Putamen (tissue), 1 donor: ENCODE data around the gene KBTBD12.
A peak's percentile ranks its signal among the peaks of the same experiment; 100 is the strongest.
"Not testable (repeated sequence)": the region's sequence is repeated elsewhere in the genome, so short reads cannot be mapped to it uniquely, and the experiment has no call there.

ENCODE experiments used
- DNase-seq: peaks from one replicate; pipeline ENCODE4 v3.0.0-alpha.2; 2016; ENCODE audit warnings: low spot score

KBTBD12 gene, protein sequence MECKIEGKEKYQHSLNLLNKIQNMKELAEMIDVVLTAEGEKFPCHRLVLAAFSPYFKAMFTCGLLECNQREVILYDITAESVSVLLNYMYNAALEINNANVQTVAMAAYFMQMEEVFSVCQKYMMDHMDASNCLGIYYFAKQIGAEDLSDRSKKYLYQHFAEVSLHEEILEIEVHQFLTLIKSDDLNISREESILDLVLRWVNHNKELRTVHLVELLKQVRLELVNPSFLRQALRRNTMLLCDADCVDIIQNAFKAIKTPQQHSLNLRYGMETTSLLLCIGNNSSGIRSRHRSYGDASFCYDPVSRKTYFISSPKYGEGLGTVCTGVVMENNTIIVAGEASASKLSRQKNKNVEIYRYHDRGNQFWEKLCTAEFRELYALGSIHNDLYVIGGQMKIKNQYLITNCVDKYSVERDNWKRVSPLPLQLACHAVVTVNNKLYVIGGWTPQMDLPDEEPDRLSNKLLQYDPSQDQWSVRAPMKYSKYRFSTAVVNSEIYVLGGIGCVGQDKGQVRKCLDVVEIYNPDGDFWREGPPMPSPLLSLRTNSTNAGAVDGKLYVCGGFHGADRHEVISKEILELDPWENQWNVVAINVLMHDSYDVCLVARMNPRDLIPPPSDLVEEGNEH

DNA sequence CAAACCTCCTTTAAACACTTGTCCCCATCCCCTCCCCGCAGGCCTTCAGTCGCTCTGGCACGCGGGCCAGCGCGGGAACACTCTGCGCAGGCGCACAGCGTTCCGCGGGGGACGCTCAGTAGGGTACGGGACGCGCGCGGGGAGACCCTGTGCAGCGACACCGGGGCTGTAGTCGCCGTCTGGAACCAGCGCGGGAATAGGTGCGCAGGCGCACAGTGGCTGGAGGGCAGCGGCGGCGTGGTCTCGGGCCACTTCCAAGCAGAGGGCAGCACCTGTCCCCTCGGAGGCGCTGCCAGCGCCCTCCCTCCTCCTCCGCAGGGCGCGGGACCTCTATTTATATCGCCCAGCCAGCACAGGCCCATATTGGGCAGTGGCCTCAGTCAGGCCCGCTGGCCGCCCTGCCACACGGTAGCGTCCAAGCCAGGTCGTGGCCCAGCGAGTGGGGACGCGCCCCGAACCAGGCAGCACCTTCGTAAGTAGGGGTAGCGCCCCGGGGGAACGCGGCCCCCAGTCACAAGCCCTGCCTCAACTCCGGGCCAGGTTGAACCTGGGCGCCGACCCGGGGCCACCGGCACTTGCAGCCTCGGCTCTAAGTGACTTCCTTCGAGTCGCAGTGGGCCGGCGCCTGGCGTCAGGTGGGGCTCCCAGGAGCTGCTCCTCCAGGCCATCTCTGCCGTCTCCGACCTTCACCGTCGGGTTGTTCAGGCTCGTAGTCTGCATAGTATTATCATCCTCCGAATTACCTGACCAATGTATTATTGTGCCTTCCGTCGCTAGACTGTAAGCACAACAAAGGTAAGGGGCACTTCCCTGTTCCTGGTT, at the start of gene KBTBD12:
TSS of gene KBTBD12 (plus strand) at position 118 of the 822 bp plus-strand sequence. CDS start 7,830 bp downstream, outside the sequence.
- peak; percentile 13 for DNase-seq

DNA sequence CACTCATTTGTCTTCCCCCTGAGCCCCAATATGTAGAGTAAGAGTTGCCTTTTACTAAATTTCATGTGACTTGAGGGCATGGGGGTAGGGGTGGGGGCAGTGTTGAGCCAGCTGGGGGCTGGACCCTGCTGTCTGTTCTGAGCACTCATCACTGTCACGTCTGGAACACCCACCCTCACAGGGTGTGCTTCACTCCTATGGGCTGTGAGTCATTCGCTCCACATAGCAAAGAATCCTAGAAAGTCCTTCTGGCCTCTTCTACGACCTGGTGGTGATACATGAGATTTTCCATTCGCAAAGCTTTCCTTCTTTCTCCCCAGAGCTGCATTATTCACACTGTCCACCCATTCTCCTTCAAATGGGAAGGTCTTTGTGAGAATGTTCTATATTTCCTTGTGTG, 49.1 kb upstream of the KBTBD12 start:
- no peak for DNase-seq

DNA sequence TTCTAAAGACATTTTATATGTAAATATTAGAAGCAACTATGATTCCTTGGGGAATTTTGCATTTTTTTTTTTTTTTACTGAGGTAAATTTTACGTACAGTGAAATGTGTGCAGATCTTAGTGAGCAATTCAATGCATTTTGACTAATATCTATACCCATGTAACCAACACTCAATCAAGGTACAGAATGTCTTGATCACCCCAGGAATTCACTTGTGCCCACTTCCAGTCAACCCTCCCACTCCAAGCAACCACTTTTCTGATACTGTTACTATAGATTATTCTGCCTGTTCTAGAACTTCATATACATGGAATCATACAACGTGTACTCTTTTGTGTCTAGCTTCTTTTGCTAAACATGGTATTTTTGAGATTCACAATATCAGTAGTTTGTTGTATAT, 47.6 kb upstream of the KBTBD12 start:
- no peak for DNase-seq

DNA sequence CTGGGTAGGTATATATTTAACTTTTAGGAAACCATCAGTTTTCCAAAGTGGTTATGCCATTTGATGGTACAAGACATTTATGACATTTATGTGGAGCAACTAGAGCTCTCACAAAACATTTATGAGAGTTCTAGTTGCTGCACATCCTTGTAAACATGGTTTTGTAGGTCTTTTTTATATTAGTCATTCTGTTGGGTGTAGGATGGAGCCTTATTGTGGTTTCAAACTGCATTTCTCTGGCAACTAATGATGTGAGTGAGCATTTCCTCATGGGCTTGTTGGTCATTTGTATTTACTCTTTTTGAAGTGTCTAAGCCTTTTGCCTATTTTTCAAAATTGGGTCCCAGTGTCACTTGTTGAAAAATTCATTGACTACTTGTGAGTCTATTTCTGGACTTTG, 47.0 kb upstream of the KBTBD12 start:
- no peak for DNase-seq

DNA sequence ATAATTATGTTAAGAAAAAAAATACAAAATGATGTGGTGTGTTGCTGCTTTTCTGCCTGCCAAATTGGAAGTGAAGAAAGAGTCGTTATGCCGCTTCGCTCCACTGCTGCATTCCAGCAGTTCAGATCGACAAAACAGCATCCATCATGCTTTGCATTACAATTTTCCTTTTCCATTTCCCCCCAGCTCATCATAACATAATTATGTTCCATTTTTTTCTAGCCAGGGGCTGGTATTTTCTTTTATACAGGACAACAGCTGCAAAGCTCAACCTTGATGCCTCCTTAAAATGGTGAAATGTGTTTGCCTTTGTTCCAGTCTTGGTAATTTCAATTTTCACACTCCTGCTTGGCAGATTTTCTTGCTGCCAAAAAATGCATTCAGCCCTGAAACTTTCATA, 44.9 kb upstream of the KBTBD12 start:
- no peak for DNase-seq

DNA sequence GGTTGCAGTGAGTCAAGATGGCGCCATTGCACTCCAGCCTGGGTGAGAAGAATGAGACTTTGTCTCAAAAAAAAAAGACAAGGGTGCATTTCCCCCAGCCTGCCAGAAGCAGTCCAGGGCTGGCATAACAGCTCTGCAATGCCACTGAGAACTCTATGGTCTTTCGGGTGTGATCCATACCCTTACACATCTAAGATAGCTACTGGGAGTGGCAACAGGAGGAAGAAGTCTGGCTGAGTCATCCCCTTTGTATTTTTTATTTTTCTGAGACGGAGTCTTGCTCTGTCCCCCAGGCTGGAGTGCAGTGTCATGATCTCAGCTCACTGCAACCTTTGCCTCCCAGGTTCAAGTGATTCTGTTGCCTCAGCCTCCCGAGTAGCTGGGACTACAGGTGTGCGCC, 40.9 kb upstream of the KBTBD12 start:
- not testable (repeated sequence) for DNase-seq

DNA sequence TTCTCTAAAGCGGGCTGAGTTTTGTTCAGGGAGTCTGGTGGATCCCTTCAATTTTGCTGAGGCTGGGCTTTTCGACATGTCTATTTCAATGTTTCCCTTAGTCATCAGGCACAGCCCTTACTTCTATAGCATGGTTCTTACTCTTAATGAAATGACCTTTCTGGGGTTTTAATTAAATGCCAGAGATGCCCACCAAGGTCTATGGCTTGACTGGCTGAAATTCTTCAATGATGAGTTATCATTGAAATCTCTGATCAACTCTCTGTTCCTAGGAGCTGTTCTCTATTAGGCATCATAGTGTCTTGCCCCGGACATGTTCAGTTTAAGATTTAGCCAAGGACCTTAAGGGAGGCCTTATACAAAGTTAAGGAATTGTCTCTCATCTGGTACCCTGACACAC, 33.4 kb upstream of the KBTBD12 start:
- no peak for DNase-seq

DNA sequence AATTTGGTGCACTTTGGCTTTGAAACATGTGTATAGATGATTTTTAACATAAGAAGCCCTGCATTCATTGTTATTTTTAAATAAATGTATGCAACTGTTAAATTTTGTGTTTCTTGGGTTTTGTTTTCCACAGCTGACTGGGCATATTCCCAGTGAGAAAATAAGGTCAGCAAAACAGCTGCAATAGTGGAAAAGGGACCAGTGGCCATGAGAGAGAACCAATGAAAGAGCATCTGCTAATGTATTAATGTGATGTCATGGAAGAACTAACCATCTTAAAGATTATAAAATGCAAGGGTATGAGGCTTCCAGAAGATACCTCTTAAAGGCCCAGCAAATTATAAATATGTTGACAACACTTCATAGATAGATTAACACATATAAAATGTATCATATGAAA, 31.0 kb upstream of the KBTBD12 start:
- no peak for DNase-seq

DNA sequence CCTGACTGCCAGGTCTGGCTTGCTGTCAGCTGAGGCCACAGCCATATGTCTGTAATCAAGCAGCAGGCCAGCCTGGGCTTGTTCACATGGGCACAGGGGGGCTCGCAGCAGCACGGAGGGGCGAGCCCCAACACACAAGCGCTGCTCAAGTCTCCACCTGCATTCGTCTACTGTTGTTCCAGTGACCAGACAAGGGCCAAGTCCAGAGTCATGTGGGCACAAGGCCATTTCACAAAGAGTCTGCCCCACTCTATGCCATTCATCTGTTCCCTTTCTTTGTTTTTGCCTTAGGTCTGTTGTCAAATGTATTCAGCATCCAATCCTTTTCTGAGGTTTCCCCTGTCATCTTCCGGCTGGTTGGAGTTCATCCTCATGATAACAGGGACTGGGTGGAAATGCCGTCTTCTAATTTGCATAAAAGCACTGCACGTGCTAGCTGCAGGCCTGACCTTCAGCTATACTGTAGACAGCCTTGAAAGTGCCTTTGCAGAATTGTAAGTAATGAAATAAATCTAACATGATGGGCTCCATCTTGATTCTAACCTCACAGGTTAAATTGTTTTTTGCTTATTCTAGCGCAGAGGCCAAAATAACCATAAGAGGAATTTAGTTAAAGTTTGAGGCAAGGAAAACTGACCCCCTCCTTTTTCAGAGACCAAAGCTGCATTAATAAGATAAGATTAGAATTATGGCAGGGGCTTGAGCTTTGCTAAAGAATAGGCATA, 28.6 kb upstream of the KBTBD12 start:
- DNase-seq: no peak

DNA sequence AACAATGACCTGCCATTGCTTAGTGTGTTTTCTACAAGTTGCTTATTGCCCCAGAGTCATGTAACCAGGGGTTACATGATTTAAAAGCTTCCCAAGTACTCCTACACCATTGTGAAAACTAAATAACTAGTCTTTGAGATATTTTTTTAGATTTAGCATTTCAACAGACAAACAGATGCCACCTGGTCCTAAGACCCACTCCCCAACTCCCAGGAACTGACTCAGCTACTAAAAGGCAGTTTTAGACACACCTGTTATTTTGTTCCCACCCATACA, 28.1 kb upstream of the KBTBD12 start:
- no peak for DNase-seq

DNA sequence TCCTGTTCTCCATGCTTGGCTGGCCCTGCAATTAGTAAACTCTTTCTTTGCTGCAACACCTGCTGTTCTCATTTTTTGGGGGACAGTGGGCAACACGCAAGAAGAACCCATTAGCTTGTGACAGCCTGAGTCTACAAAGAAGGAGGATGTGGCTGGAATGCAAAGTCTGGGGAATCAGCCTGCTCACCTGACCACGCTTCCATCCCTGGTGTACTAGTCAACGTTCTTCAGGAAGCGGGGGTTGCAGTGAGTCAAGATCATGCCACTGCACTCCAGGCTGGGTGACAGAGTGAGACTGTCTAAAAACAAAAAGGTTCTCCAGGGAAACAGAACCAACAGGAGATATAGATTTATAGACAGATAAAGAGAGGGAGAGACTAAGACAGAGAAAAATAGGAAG, 27.7 kb upstream of the KBTBD12 start:
- no peak for DNase-seq

DNA sequence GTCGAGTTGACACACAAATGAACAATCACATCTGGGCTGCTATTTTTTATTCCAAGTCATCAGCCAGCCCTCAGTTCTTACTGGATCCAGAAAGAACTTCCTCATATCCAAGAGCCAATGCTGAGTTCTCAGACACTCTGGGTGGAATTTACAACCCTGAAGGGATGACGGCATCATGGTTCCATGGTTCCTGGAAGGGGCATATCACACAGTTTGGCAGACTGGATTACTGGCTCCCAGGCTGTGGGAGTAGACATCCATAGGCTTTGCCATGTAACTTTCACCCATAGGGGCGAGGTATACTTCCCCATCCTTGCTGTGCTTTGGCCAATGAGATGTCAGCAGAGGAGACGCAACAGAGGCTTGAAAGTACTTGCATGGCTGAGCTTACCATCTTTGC, 26.9 kb upstream of the KBTBD12 start:
- DNase-seq: no peak

DNA sequence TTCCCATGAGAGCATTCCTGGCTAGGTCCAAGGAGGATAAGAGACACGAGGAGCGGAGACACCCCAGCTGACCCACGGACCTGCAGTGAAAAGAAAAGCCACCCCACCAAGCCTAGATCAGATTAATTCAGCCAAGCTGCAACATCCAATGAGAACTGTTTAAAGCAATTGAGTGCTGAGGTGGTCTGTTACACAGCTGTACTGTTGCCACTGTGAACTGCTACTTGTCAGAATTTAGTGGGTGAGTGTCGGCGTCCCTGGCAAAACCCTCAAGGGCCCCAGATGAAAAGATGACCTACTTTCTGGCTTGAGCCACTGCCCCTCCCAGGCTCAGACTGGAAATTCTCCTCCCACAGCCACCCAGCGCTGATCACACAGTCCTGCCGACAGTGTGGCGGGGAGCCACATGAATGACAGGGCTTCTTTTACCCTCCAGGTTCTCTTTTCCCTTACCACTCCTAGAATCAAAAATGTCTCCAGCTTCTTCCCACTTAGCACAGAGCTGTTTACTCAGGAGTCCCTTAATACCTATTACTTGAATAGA, 26.4 kb upstream of the KBTBD12 start:
- no peak for DNase-seq

DNA sequence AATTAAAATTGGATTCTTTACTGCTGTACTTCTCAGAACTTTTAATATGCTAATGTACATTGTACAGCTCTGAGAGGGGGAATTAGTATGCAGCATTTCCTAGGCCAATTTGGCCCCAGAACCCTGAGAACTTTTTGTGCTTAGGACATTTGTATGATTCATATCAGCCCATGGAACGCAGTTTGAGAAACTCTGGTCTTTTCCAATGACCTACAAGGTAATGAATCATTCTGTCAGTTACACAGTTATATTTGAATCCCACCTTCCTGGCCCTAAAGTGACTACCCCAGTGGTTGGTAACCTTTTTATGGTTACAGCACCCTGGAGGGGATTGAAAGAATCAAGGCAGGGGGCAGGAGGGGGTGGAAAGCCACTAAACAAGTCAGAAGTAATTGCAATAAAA, 25.6 kb upstream of the KBTBD12 start:
- no peak for DNase-seq

DNA sequence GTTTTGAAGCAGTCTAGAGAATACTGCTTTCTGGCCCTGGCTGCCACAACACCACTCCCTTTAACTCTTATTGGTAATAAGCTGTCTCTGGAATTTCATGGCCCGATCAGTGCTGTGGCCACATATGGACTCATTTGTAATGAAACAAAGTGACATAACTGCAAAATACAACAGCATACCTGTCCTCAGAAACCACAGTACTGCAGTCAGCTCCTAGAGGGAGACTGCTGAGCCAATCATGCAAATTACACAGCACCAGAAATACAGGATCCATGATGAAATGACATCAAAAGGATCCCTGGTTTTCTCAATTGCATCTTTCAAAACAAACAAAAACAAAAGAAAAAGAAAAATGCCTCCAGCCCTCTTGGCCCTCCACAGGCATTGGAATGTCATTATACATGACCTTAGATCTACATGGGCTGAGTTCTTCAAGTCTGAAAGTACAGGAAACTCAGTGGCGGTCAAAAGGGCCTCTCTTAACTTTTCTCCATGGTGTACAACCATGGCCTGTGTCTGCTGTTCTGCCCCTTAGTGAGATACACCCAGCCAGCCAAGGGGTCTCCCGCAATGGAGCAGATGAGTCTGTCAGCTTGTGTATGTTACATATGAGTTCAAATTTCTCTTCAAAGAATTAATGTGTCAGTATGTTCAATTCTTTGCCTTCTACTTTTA, 24.9 kb upstream of the KBTBD12 start:
- DNase-seq: no peak

DNA sequence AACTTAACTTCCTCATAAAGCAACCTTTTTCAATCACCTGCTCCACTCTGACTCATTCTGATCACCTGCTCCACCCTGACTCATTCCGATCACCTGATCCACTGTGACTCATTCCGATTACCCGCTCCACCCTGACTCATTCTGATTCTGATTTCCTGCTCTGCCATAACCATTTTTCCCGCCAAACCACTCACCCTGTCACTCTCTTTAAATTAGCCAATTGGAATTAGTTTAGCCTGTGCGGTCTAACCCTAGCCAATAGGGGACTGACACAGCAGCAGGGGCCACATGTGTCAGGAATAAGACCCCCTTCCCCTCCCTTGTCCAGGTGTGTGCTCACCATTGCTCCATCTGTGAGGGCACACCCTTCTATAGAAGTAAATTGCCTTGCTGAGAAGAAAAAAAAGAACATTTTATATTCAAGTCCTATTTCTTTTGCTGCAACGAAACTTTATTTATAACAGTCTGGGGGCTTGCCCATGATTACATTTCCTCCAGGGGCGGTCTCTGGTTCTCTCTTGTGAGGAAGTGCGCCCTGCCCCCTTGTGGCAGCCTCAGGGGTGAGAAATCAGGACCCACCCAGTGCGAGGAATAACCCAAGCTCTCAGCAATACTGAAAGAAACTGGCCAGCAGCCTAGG, 24.3 kb upstream of the KBTBD12 start:
- DNase-seq: peak; percentile 68

DNA sequence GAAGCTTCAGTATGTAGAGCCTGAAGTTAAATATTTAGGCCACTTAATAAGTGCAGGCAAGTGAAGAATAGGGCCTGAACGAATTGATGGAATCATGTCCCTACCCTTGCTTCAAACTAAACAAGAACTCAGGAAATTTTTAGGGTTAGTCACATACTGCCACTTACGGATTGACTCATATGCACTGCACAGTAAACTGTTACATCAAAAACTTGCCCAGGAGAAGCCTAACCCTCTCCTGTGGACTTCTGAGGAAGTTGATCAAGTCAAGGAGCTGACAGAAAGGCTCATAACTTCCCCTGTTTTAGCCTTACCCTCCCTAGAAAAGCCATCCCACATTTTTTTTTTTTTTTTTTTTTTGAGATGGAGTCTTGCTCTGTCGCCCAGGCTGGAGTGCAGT, 20.6 kb upstream of the KBTBD12 start:
- no peak for DNase-seq

DNA sequence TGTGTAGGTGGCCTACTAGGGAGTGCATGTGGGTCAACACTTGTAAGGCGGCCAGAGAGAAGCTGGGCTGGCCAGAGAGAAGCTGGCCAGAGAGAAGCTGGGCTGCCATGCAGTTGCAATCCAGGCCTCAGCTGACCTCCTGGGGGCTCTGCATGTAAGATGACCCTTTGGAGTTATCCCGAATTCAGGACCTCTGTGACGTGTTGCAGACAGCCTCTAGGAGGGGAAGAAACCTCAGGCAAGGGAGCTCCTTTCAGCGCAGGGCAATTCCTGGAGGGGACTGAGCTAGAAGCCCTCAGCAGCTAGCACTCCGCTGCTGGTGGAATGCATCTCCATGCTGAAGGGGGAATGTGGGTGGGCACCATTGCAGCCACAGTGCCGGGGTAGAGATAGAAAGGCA, 15.8 kb upstream of the KBTBD12 start:
- no peak for DNase-seq

DNA sequence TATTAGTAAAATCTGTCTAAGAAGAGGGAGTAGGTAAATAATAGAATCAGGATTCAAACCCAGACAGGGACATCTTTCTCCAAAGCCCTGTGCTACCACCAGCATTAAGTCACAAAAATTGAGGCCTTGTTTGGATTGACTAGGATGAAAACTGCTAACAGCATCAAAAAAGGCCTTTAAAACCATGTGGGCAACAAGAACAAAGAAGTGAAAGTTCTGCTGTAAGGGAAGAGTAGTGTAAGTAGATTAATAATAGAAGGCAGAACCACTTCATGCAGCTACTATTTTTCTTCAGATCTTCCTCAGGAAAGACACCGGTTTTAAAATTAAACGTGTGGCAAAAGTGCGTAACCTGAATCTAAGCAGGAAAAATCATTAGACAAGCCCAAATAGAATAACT, 15.3 kb upstream of the KBTBD12 start:
- DNase-seq: no peak

DNA sequence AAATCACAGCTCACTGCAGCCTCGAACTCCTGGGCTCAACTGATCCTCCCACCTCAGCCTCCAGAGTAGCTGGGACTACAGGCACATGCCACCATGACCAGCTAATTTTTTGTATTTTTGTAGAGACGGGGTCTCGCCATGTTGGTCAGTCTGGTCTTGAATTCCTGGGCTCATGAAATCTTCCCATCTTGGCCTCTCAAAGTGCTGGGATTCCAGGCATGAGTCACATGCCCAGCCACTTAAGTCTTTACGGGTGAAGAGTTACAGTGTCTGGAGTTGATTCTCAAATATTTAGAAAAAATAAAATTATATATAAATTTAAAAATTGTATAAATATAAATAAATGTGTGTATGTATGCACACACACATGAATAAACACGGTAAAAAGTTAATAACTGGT, 14.5 kb upstream of the KBTBD12 start:
- DNase-seq: no peak

DNA sequence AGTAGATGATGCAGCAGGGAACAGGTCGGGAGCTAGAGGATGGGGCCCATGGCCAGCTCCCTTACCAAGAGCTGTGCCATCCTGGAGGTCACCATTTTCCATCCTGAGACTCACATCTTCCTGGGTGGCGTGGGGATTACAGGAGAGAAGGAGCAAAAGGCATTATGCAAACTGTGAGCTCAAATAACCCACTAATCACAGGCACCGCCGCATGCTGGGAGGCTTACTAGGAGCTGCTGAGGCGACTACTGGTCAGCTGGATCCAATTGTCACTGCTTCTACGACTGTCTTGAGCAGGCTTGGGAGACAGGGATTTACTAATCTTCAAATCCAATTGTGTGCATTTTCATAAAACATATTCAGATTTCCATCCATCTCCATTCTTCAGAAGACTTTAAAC, 12.5 kb upstream of the KBTBD12 start:
- DNase-seq: no peak
